Tibial nerve (tissue), 4 donors: Measurements from ENCODE around the gene CCDC185.

Source experiments
- CTCF ChIP-seq, 5 experiments: fragments of 200-600 bp in 3 of 5; fragments of 450-650 bp in 2 of 5; sonication (generic) in 3 of 5; IDR thresholded peaks; one replicate each; pipeline ENCODE4 v1.5.1; 2016 to 2019; ENCODE audit warnings: antibody characterized with exemption in 5 of 5, mild to moderate bottlenecking in 3 of 5, moderate library complexity in 2 of 5
- EP300 ChIP-seq, 2 donors: sonication (generic); formaldehyde crosslinking; IDR thresholded peaks; one replicate each; pipeline ENCODE4 v1.6.1; 2017; ENCODE audit warnings: antibody characterized with exemption in 2 of 2, mild to moderate bottlenecking in 1 of 2
- POLR2A ChIP-seq, 2 donors: fragments of 450-650 bp; IDR thresholded peaks; one replicate each; pipeline ENCODE4 v1.6.1; 2017; ENCODE audit warnings: antibody characterized with exemption in 2 of 2, mild to moderate bottlenecking in 2 of 2, moderate library complexity in 2 of 2

DNA sequence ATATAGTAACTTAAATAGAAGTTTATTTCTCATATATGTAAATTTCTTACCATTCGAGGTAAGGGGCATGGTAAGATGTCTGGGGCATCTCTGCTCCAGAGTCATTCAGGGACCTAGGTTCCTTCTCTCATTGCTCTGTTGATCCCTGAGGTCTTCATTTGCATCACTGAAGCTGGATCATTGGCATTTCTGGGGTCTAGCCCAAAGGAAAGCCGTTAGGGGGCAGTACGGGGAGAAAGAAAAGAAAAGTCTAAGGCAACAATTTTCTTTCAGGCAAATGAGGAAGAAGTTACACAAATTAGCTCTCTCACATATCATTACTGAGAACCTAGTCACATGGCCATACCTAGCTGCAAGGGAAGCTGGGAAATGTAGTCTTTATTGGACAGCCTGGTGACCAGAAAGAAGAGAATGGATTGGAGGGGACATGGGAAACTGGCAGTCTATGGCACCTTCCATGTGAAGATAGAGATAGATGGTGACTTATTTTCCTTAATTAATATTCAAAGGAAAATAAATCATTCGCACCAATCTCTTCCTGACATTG is 19.1 kb upstream of the CCDC185 start:
- no peak for TF ChIP-seq CTCF (IDR thresholded peaks at IDR 0.05)
- TF ChIP-seq EP300 (IDR thresholded peaks at IDR 0.05), result no peak
- TF ChIP-seq POLR2A (IDR thresholded peaks at IDR 0.05), result no peak
